A673 (cell line): ENCODE data around the gene METTL27. TPM values are rescaled to one million over a fixed set of nuclear protein-coding genes. Genes with fewer than 3 reads are reported as not detected.

Experiments used
- BruUV-seq: library from RNA; stranded (reverse); fragments of 400-500 nt; replicated peaks from 2 replicates; lab custom pipeline; 2021; lab: Mats Ljungman, UMichigan
- CTCF ChIA-PET: fragments of 300-600 bp; sonication (Branson Sonifier 250); formaldehyde crosslinking; loops from one replicate; lab custom pipeline; 2022; ENCODE audit warnings: antibody characterized with exemption; lab: Charles Lee
- POLR2A ChIA-PET: fragments of 300-600 bp; sonication (Branson Sonifier 250); formaldehyde crosslinking; loops from one replicate; lab custom pipeline; 2022; ENCODE audit warnings: antibody characterized with exemption; ENCODE audit not compliant: low non-redundant PET; lab: Charles Lee
- DNase-seq: peaks from one replicate; pipeline ENCODE4 v3.0.0-alpha.2; 2015; ENCODE audit warnings: low spot score
- H3K27ac ChIP-seq: fragments of 200-600 bp; sonication (generic); 2 replicates; pipeline ENCODE4 v1.5.1; 2016; ENCODE audit warnings: mixed run types, low read depth, mild to moderate bottlenecking, mixed read lengths, antibody characterized with exemption, low read length; ENCODE audit not compliant: poor library complexity, severe bottlenecking
- H3K27me3 ChIP-seq: fragments of 200-600 bp; sonication (generic); replicated peaks from 2 replicates; pipeline ENCODE4 v1.6.1; 2017; ENCODE audit warnings: mixed run types, low read depth, mild to moderate bottlenecking, mixed read lengths, antibody characterized with exemption, low read length; ENCODE audit not compliant: insufficient read depth, poor library complexity
- H3K36me3 ChIP-seq: fragments of 200-600 bp; sonication (generic); 2 replicates; pipeline ENCODE4 v1.6.1; 2016; ENCODE audit warnings: mixed run types, mild to moderate bottlenecking, mixed read lengths, antibody characterized with exemption, low read length; ENCODE audit not compliant: insufficient read depth, poor library complexity, severe bottlenecking
- H3K4me1 ChIP-seq: fragments of 200-600 bp; sonication (generic); 2 replicates; pipeline ENCODE4 v1.6.1; 2017; ENCODE audit warnings: mixed run types, mild to moderate bottlenecking, mixed read lengths, antibody characterized with exemption, low read length; ENCODE audit not compliant: insufficient read depth, poor library complexity, severe bottlenecking
- H3K4me3 ChIP-seq: fragments of 200-600 bp; sonication (generic); 2 replicates; pipeline ENCODE4 v1.5.1; 2016; ENCODE audit warnings: low read depth, mixed run types, mild to moderate bottlenecking, mixed read lengths, low read length; ENCODE audit not compliant: poor library complexity, severe bottlenecking
- H3K9me3 ChIP-seq: fragments of 200-600 bp; sonication (generic); 2 replicates; pipeline ENCODE4 v1.6.1; 2016; ENCODE audit warnings: mixed run types, low read depth, mild to moderate bottlenecking, mixed read lengths, antibody characterized with exemption, low read length; ENCODE audit not compliant: poor library complexity, severe bottlenecking
- EZH2 ChIP-seq: fragments of 200-600 bp; sonication (generic); IDR thresholded peaks from 2 replicates; pipeline ENCODE4 v1.6.1; 2017; ENCODE audit warnings: borderline replicate concordance, low read depth, mild to moderate bottlenecking, mixed read lengths, antibody characterized with exemption, low read length; ENCODE audit not compliant: poor library complexity, severe bottlenecking
- intact Hi-C: fragments of 100-400 bp; cut with micrococcal nuclease; formaldehyde crosslinking; loops from one replicate; pipeline ENCODE4 v1.10.0; 2022; ENCODE audit not compliant: unreplicated experiment
- total RNA-seq: library from RNA; stranded (reverse); gene quantifications from 2 replicates; pipeline ENCODE4 v1.2.3, GENCODE V29; 2021
- TF ChIP-seq, protein P1 (sequence below): fragments of 300-800, 200-600 bp; sonication (generic); conservative IDR thresholded peaks from 2 replicates; pipeline ENCODE4 v1.5.1; 2017; ENCODE audit warnings: low read depth, mild to moderate bottlenecking, antibody characterized with exemption, low read length, moderate library complexity, mixed read lengths

The METTL27 gene
- total RNA-seq, 1 experiment from 2014 or later: not detected

- no peak for DNase-seq
- Histone ChIP-seq H3K4me3 (no peak overlapping the region), H3K9me3 (no peaks in the 10 kb centered on the region), H3K27ac (no peak overlapping the region), H3K27me3 (no peaks in the 10 kb centered on the region), H3K36me3 (no peaks in the 10 kb centered on the region), H3K4me1 (no peaks in the 10 kb centered on the region)
- BruUV-seq: no TSS peak
- CTCF ChIA-PET: no interaction called here
- POLR2A ChIA-PET: no interaction called here
- TF ChIP-seq, protein P1, sequence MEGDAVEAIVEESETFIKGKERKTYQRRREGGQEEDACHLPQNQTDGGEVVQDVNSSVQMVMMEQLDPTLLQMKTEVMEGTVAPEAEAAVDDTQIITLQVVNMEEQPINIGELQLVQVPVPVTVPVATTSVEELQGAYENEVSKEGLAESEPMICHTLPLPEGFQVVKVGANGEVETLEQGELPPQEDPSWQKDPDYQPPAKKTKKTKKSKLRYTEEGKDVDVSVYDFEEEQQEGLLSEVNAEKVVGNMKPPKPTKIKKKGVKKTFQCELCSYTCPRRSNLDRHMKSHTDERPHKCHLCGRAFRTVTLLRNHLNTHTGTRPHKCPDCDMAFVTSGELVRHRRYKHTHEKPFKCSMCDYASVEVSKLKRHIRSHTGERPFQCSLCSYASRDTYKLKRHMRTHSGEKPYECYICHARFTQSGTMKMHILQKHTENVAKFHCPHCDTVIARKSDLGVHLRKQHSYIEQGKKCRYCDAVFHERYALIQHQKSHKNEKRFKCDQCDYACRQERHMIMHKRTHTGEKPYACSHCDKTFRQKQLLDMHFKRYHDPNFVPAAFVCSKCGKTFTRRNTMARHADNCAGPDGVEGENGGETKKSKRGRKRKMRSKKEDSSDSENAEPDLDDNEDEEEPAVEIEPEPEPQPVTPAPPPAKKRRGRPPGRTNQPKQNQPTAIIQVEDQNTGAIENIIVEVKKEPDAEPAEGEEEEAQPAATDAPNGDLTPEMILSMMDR: no peak
- TF ChIP-seq EZH2: no peak
- intact Hi-C loops: no loop called here
Observed at GRCh38 chr7:73829505-73829904, 12.8 kb downstream of the METTL27 start.

DNA sequence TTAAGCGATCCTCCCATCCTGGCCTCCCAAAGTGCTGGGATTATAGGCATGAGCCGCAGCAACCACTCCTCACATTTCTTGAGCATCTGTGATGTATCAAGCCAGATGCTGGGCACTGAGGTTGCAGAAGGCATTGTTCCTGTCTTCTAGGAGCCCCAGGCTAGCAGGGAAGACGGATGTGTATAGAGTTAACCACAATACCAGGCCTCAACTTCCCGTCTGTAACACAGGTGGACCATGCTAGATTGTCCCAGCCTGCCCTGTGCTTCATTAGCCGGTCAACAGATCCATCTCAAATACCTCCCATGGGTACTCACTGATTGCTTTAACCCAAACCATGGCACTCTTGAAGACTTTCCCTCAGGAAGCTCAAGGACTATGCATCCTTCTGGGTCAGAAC is 13.3 kb downstream of the METTL27 start:
- TF ChIP-seq, protein P1: no peak
- no peak for TF ChIP-seq EZH2
- no TSS peak for BruUV-seq
- Histone ChIP-seq H3K4me3 (no peak overlapping the region), H3K27me3 (no peaks in the 10 kb centered on the region), H3K9me3 (no peaks in the 10 kb centered on the region), H3K4me1 (no peaks in the 10 kb centered on the region), H3K27ac (no peak overlapping the region), H3K36me3 (no peaks in the 10 kb centered on the region)
- DNase-seq: no peak
- ChIA-PET CTCF (no interaction called here), POLR2A (no interaction called here)
- intact Hi-C loops: no loop called here

- ChIA-PET CTCF (no interaction called here), POLR2A (no interaction called here)
- DNase-seq: peak; percentile 54
- Histone ChIP-seq H3K9me3 (no peaks in the 10 kb centered on the region), H3K27ac (no peak overlapping the region), H3K4me3 (no peak overlapping the region), H3K4me1 (no peaks in the 10 kb centered on the region), H3K27me3 (no peaks in the 10 kb centered on the region), H3K36me3 (no peaks in the 10 kb centered on the region)
- TF ChIP-seq, protein P1: no peak
- TF ChIP-seq EZH2: no peak
- no TSS peak for BruUV-seq
- intact Hi-C loops: no loop called here
Observed at GRCh38 chr7:73828107-73828803, 14.1 kb downstream of the METTL27 start.
